Epidermal melanocyte (primary cell): ENCODE data around the gene FTO.

Experiments
- DNase-seq: peaks from one replicate; pipeline ENCODE4 v3.0.0; 2011; ENCODE audit warnings: low spot score; ENCODE audit not compliant: insufficient read length

The FTO gene

GRCh38 chr16:53895433-53895832 is 191.5 kb downstream of the FTO start:
- no peak for DNase-seq

- no peak for DNase-seq
These were observed 191.9 kb downstream of the FTO start for GRCh38 chr16:53895851-53896250.

GRCh38 chr16:53896722-53897121 is 192.8 kb downstream of the FTO start:
- DNase-seq = no peak

- no peak for DNase-seq
These were observed 195.0 kb downstream of the FTO start for GRCh38 chr16:53898993-53899392.

GRCh38 chr16:53899431-53899830 is 195.5 kb downstream of the FTO start:
- no peak for DNase-seq

GRCh38 chr16:53900667-53901066 is 196.7 kb downstream of the FTO start:
- DNase-seq = no peak

- no peak for DNase-seq
These were observed 197.5 kb downstream of the FTO start for GRCh38 chr16:53901408-53901807.

GRCh38 chr16:53904533-53904932 is 200.6 kb downstream of the FTO start:
- DNase-seq = no peak

GRCh38 chr16:53905028-53905427 is 201.1 kb downstream of the FTO start:
- no peak for DNase-seq

GRCh38 chr16:53908731-53909130 is 204.8 kb downstream of the FTO start:
- no peak for DNase-seq

- no peak for DNase-seq
These were observed 207.0 kb downstream of the FTO start for GRCh38 chr16:53910990-53911389.

GRCh38 chr16:53911513-53911912 is 207.6 kb downstream of the FTO start:
- DNase-seq = no peak

GRCh38 chr16:53912155-53912554 is 208.2 kb downstream of the FTO start:
- DNase-seq = no peak

- DNase-seq = no peak
These were observed 209.3 kb downstream of the FTO start for GRCh38 chr16:53913099-53913870.

GRCh38 chr16:53913920-53914319 is 210.0 kb downstream of the FTO start:
- no peak for DNase-seq

GRCh38 chr16:53914736-53915135 is 210.8 kb downstream of the FTO start:
- no peak for DNase-seq

- no peak for DNase-seq
These were observed 211.7 kb downstream of the FTO start for GRCh38 chr16:53915452-53916160.

- DNase-seq = no peak
These were observed 217.0 kb downstream of the FTO start for GRCh38 chr16:53920988-53921387.

GRCh38 chr16:53922067-53922806 is 218.3 kb downstream of the FTO start:
- no peak for DNase-seq

GRCh38 chr16:53922807-53923571 is 219.0 kb downstream of the FTO start:
- no peak for DNase-seq

- DNase-seq = no peak
These were observed 220.6 kb downstream of the FTO start for GRCh38 chr16:53924331-53925106.
